WERI-Rb-1 (cell line): ENCODE results near the gene PCA3.
A peak's percentile ranks its signal among the peaks of the same experiment; 100 is the strongest.

Source experiments
- DNase-seq: peaks from one replicate; pipeline ENCODE4 v3.0.0-alpha.2; 2020
- H3K27ac ChIP-seq: fragments of 250-450 bp; sonication (Bioruptor Pico); 2 replicates; pipeline ENCODE4 v1.5.1; 2020; ENCODE audit warnings: mild to moderate bottlenecking, moderate library complexity
- H3K27me3 ChIP-seq: fragments of 250-450 bp; sonication (Bioruptor Pico); 2 replicates; pipeline ENCODE4 v1.5.1; 2021; ENCODE audit warnings: mild to moderate bottlenecking, low read depth, moderate library complexity; ENCODE audit not compliant: insufficient read depth, severe bottlenecking
- H3K36me3 ChIP-seq: fragments of 250-450 bp; sonication (Bioruptor Pico); 2 replicates; pipeline ENCODE4 v1.5.1; 2020; ENCODE audit warnings: mild to moderate bottlenecking, moderate library complexity
- H3K4me3 ChIP-seq: 2 replicates; pipeline ENCODE4 v1.5.1; 2011; ENCODE audit warnings: low read depth, mild to moderate bottlenecking, control low read depth, low read length
- H3K9me3 ChIP-seq: fragments of 250-450 bp; sonication (Bioruptor Pico); 2 replicates; pipeline ENCODE4 v1.5.1; 2021; ENCODE audit warnings: mild to moderate bottlenecking, moderate library complexity; ENCODE audit not compliant: severe bottlenecking
- CTCF ChIP-seq: IDR thresholded peaks from 2 replicates; pipeline ENCODE4 v1.5.1; 2011; ENCODE audit warnings: low read depth, mild to moderate bottlenecking, control low read depth, inconsistent platforms, low read length

The PCA3 gene

GRCh38 chr9:76756941-76757673 is 7.1 kb upstream of the PCA3 start:
- TF ChIP-seq CTCF, result no peak
- Histone ChIP-seq H3K4me3 (no peak overlapping the region), H3K27me3 (no peaks in the 10 kb centered on the region), H3K36me3 (no peaks in the 10 kb centered on the region), H3K27ac (no peak overlapping the region), H3K9me3 (no peaks in the 10 kb centered on the region)
- no peak for DNase-seq

- Histone ChIP-seq H3K36me3 (no peaks in the 10 kb centered on the region), H3K4me3 (no peak overlapping the region), H3K27me3 (no peaks in the 10 kb centered on the region), H3K9me3 (no peaks in the 10 kb centered on the region), H3K27ac (no peak overlapping the region)
- DNase-seq, result no peak
- TF ChIP-seq CTCF, result no peak
Measured at GRCh38 chr9:76758476-76758875, 5.8 kb upstream of the PCA3 start.

GRCh38 chr9:76759732-76760131 is 4.5 kb upstream of the PCA3 start:
- H3K27ac ChIP-seq, result no peak overlapping the region
- TF ChIP-seq CTCF, result no peak

GRCh38 chr9:76761448-76761847 is 2.8 kb upstream of the PCA3 start:
- Histone ChIP-seq H3K9me3 (no peaks in the 10 kb centered on the region), H3K27me3 (no peaks in the 10 kb centered on the region), H3K27ac (no peak overlapping the region), H3K36me3 (no peaks in the 10 kb centered on the region), H3K4me3 (no peak overlapping the region)
- TF ChIP-seq CTCF, result no peak
- DNase-seq, result no peak

More at GRCh38 chr9:76759732-76760131, 4.5 kb upstream of the PCA3 start:
- DNase-seq, result no peak
- Histone ChIP-seq H3K9me3 (no peaks in the 10 kb centered on the region), H3K4me3 (no peak overlapping the region), H3K36me3 (no peaks in the 10 kb centered on the region), H3K27me3 (no peaks in the 10 kb centered on the region)

GRCh38 chr9:76766126-76766525 is 1.9 kb downstream of the PCA3 start:
- Histone ChIP-seq H3K36me3 (no peaks in the 10 kb centered on the region), H3K27ac (no peak overlapping the region), H3K4me3 (no peak overlapping the region), H3K9me3 (no peaks in the 10 kb centered on the region), H3K27me3 (no peaks in the 10 kb centered on the region)
- TF ChIP-seq CTCF, result no peak
- DNase-seq, result peak; percentile 30
